ENCODE measurements around the gene GPR33.

DNA sequence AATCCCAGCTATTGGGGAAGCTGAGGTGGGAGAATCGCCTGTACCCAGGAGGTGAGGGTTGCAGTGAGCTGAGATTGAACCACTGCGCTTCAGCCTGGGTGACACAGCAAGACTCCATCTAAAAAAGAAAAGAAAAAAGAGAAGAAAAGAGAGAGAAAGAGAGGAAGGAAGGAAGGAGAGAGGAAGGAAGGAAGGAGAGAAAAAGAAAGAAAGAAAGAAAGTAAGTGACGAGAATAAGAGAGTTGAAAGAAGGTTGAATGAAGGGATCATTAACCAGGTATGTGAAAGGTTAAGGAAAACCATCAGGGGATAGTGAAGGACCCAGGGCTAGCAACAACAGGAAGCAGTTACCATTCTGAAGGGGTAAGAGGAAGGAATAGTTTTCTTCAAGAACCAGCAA is 26.3 kb downstream of the GPR33 start:
- TF ChIP-seq POLR2A (IDR thresholded peaks at IDR 0.05; ENCODE audit: low read depth, low read length) (no peak), POLR2AphosphoS5 (IDR thresholded peaks at IDR 0.05; ENCODE audit: low read depth, low read length) (no peak), SPI1 (IDR thresholded peaks at IDR 0.05; ENCODE audit: low read depth, low read length) (no peak), TAF1 (IDR thresholded peaks at IDR 0.05; ENCODE audit: low read depth, low read length) (no peak)

Data from GM12891 (cell line).